Lung (tissue), 12 donors: ENCODE measurements around the gene SCMH1. TPM values are rescaled to one million over a fixed set of nuclear protein-coding genes. Genes with fewer than 3 reads are reported as not detected.

Experiments
- ATAC-seq: fragments of 200-7000 bp; cut with Tn5 transposase; one replicate; pipeline ENCODE4 v1.9.1; 2020; ENCODE audit warnings: moderate number of reproducible peaks; ENCODE audit not compliant: insufficient read depth, low FRiP score
- DNase-seq, 3 donors: peaks; one replicate each; pipeline ENCODE4 v3.0.0-alpha.2; 2013 to 2017
- H3K27ac ChIP-seq, 2 donors: one replicate each; pipeline ENCODE4 v1.5.1; 2013; ENCODE audit warnings: mild to moderate bottlenecking in 2 of 2, moderate library complexity in 2 of 2, control low read depth in 1 of 2, inconsistent platforms in 1 of 2, low read depth in 1 of 2, low read length in 1 of 2
- H3K27me3 ChIP-seq, 3 donors: one replicate each; pipeline ENCODE4 v1.5.1; 2013; ENCODE audit warnings: low read length in 2 of 3; ENCODE audit not compliant: control insufficient read depth in 3 of 3, insufficient read depth in 3 of 3
- H3K36me3 ChIP-seq, 4 donors: one replicate each; pipeline ENCODE4 v1.5.1; 2013; ENCODE audit warnings: low read length in 4 of 4, mild to moderate bottlenecking in 1 of 4, moderate library complexity in 1 of 4; ENCODE audit not compliant: control insufficient read depth in 4 of 4, insufficient read depth in 4 of 4
- H3K4me1 ChIP-seq, 5 donors: one replicate each; pipeline ENCODE4 v1.5.1; 2013; ENCODE audit warnings: low read length in 5 of 5, mild to moderate bottlenecking in 2 of 5, moderate library complexity in 1 of 5; ENCODE audit not compliant: control insufficient read depth in 5 of 5, insufficient read depth in 5 of 5
- H3K4me3 ChIP-seq: one replicate; pipeline ENCODE4 v1.5.1; 2013; ENCODE audit warnings: mild to moderate bottlenecking, control low read depth, moderate library complexity
- H3K9ac ChIP-seq, 2 donors: one replicate each; pipeline ENCODE4 v1.5.1; 2013; ENCODE audit warnings: low read length in 2 of 2, control low read depth in 1 of 2; ENCODE audit not compliant: insufficient read depth in 1 of 2
- H3K9me3 ChIP-seq, 4 donors: one replicate each; pipeline ENCODE4 v1.5.1; 2013; ENCODE audit warnings: low read length in 3 of 4, mild to moderate bottlenecking in 1 of 4, moderate library complexity in 1 of 4; ENCODE audit not compliant: control insufficient read depth in 4 of 4, insufficient read depth in 3 of 4
- CTCF ChIP-seq: IDR thresholded peaks from 2 replicates; pipeline ENCODE4 v1.5.1; 2012; ENCODE audit warnings: mild to moderate bottlenecking; ENCODE audit errors: control extremely low read depth, extremely low read depth
- WGBS, 2 donors: extraction: QIAGEN DNeasy Blood & Tissue Kit; methylation state at CpG; one replicate each; pipeline ENCODE4 v1.1.7; 2013; 5-methylcytosine and 5-hydroxymethylcytosine counted together
- polyA plus RNA-seq, 2 donors: library from polyadenylated mRNA; stranded (reverse); fragments of 200-250 nt; gene quantifications; one replicate each; pipeline ENCODE4 v1.2.1, GENCODE V29; 2013
- total RNA-seq, 2 donors: library from RNA; depleted of rRNA in 1 of 2; stranded (reverse); fragments of >200 nt in 1 of 2; gene quantifications; one replicate each; pipeline ENCODE4 v1.2.1, GENCODE V29; 2014 to 2021
- donor health status: control.
- donor health status: control.
- donor health status: Bipolar disorder and iron deficiency.
- donor health status: healthy.
- donor health status: DM: yes; HTN: yes; CAD: no.

Gene SCMH1
- total and polyA plus RNA-seq, 4 donors, result 20.7 to 43.5 (median 28.8) TPM

- WGBS, 2 donors, result 24 to 37% methylated on average over 4 of the region's 4 CpGs
- H3K9ac ChIP-seq, result peak overlapping the region in 1 of 2 donors; percentile 35
- H3K9me3 ChIP-seq, result no peaks in the 10 kb centered on the region
- DNase-seq, result peak; percentile 67 to 96 (median 91)
- peak; percentile 85 for ATAC-seq
- no peaks in the 10 kb centered on the region for H3K27me3 ChIP-seq
- no peak for TF ChIP-seq CTCF
- peak overlapping the region; percentile 79 to 93 for H3K27ac ChIP-seq
- H3K4me3 ChIP-seq, result no peak overlapping the region
- peaks cover 4 to 9% (median 5%) of the 10 kb centered on the region in 4 donors for H3K36me3 ChIP-seq
- H3K4me1 ChIP-seq, result peaks cover 0 to 18% (median 16%) of the 10 kb centered on the region in 5 donors
Measured at GRCh38 chr1:41109310-41110197, 132.6 kb downstream of the SCMH1 start.

GRCh38 chr1:41108696-41109275, 133.3 kb downstream of the SCMH1 start:
- DNase-seq (no peak), ATAC-seq (no peak)
- Histone ChIP-seq H3K27ac (peak overlapping the region; percentile 81 to 91), H3K9ac (no peak overlapping the region), H3K9me3 (no peaks in the 10 kb centered on the region), H3K36me3 (peaks cover 4 to 9% (median 5%) of the 10 kb centered on the region in 4 donors), H3K4me1 (peaks cover 0 to 21% (median 16%) of the 10 kb centered on the region in 5 donors), H3K4me3 (no peak overlapping the region), H3K27me3 (no peaks in the 10 kb centered on the region)
- 48 to 66% methylated on average over 1 of the region's 1 CpG for WGBS, 2 donors
- TF ChIP-seq CTCF, result no peak

GRCh38 chr1:41103766-41104165, 138.3 kb downstream of the SCMH1 start:
- no peak for TF ChIP-seq CTCF
- H3K36me3 ChIP-seq, result no peaks in the 10 kb centered on the region
- H3K27ac ChIP-seq, result peak overlapping the region in 1 of 2 donors; percentile 40
- 70 to 74% methylated on average over 4 of the region's 4 CpGs for WGBS, 2 donors
- H3K9ac ChIP-seq, result no peak overlapping the region
- H3K4me3 ChIP-seq, result no peak overlapping the region
- H3K27me3 ChIP-seq, result no peaks in the 10 kb centered on the region
- H3K4me1 ChIP-seq, result peaks cover 0 to 47% (median 28%) of the 10 kb centered on the region in 5 donors
- ATAC-seq, result no peak
- H3K9me3 ChIP-seq, result no peaks in the 10 kb centered on the region
- DNase-seq, result no peak
